ENCODE results near the gene AKAP9.
"Not testable (repeated sequence)": the region's sequence is repeated elsewhere in the genome, so short reads cannot be mapped to it uniquely, and the experiment has no call there.

Gene AKAP9

DNA sequence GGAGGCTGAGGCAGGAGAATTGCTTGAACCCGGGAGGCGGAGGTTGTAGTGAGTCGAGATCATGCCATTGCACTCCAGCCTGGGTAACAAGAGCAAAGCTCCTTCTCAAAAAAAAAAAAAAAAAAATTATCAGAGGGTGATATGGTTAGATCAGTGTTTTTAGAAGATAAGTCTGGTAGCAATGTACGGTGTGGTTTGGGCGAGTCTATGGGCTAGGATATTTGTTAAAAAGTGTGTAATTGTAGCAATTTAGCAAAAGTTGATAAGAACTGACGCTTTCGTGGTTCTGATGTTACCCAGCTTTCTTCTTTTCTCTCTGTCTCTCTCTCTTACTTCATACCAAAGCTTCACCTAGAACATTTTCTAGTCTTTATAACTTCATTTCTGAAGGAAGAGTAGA is 200.5 kb downstream of the AKAP9 start:
- H3K4me3 ChIP-seq (ENCODE audit: low read depth, low read length) = no peak overlapping the region
- ChIA-PET CTCF (no interaction called here), POLR2A (no interaction called here)
- TF ChIP-seq CTCF (IDR thresholded peaks at IDR 0.05; ENCODE audit: insufficient read depth, low read length, missing control alignments) = no peak
- DNase-seq (ENCODE audit: low read depth, low spot score) = no peak

GRCh38 chr7:92142791-92143190 is 202.1 kb downstream of the AKAP9 start:
- POLR2A ChIA-PET; H3K4me3 ChIP-seq (ENCODE audit: low read depth, low read length); DNase-seq (ENCODE audit: low read depth, low spot score): not testable (repeated sequence)
- CTCF ChIA-PET = interaction anchor here (3.3 kb wide), 1 partner anchor 9 kb away, joined by 13 read pairs; the partner anchor contains the start of gene CYP51A1

GRCh38 chr7:92143192-92143880 is 202.7 kb downstream of the AKAP9 start:
- CTCF ChIA-PET = interaction anchor here (3.3 kb wide), 1 partner anchor 9 kb away, joined by 13 read pairs; the partner anchor contains the start of gene CYP51A1
- H3K4me3 ChIP-seq (ENCODE audit: low read depth, low read length); DNase-seq (ENCODE audit: low read depth, low spot score); POLR2A ChIA-PET: not testable (repeated sequence)

GRCh38 chr7:92149736-92150239 is 209.1 kb downstream of the AKAP9 start:
- TF ChIP-seq CTCF (IDR thresholded peaks at IDR 0.05; ENCODE audit: insufficient read depth, low read length, missing control alignments) = no peak
- ChIA-PET CTCF (interaction anchor here (0.9 to 2.3 kb wide), 2 partner anchors 16 to 30 kb away, joined by 4 to 10 read pairs; partner anchors contain the start of genes CYP51A1 and LRRD1), POLR2A (no interaction called here)
- no peak for DNase-seq (ENCODE audit: low read depth, low spot score)
- no peak overlapping the region for H3K4me3 ChIP-seq (ENCODE audit: low read depth, low read length)

GRCh38 chr7:92150450-92151017 is 209.9 kb downstream of the AKAP9 start:
- no peak for TF ChIP-seq CTCF (IDR thresholded peaks at IDR 0.05; ENCODE audit: insufficient read depth, low read length, missing control alignments)
- ChIA-PET POLR2A (no interaction called here), CTCF (interaction anchor here (0.5 to 2.3 kb wide), 3 partner anchors 16 to 311 kb away, joined by 3 to 10 read pairs (median 3); partner anchors contain the start of gene CYP51A1)
- no peak overlapping the region for H3K4me3 ChIP-seq (ENCODE audit: low read depth, low read length)
- DNase-seq (ENCODE audit: low read depth, low spot score) = no peak

DNA sequence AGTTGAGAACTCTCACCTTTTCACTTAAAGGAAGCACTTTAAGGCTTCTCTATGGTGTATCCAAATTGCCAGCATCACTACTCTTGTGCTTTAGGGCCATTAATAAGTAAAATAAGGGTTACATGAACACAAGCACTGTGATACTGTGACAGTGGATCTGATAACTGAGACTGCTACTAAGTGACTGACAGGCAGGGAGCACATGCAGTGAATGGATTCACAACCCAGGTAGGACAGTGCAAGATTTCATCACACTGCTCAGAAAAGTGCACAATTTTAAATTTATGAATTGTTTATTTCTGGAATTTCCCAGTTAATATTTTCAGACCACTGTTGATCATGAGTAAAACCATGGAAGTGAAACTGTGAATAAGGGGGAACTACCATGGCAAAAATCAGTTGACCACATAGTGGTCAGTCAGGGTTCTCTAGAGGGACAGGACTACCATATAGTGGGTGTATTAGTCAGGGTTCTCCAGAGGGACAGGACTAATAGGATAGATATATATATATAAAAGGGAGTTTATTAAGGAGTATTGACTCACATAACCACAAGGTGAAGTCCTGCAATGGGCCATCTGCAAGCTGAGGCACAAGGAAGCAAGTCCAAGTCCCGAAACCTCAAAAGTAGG is 214.6 kb downstream of the AKAP9 start:
- DNase-seq (ENCODE audit: low read depth, low spot score) = no peak
- ChIA-PET POLR2A (no interaction called here), CTCF (no interaction called here)
- TF ChIP-seq CTCF (IDR thresholded peaks at IDR 0.05; ENCODE audit: insufficient read depth, low read length, missing control alignments) = no peak
- no peak overlapping the region for H3K4me3 ChIP-seq (ENCODE audit: low read depth, low read length)

DNA sequence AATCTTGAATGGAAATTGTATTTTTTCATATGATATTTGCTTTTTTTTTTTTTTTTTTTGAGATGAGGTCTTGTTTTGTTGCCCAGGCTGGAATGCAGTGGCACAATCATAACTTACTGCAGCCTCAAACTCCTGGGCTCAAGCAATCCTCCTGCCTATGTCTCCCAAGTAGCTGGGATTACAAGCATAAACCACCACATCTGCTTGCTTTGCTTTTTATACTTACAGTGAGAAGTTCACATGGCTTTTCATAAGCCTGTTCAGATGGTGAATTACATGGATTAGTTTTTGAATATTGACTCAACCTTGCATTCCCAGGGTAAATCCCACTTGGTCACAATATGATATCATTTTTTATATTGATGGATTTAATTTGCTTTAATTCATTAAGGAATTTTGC is 216.3 kb downstream of the AKAP9 start:
- H3K4me3 ChIP-seq (ENCODE audit: low read depth, low read length) = no peak overlapping the region
- POLR2A ChIA-PET = interaction anchor here (0.8 kb wide), 1 partner anchor 23 kb away, joined by 3 read pairs; the partner anchor contains the start of gene CYP51A1
- CTCF ChIA-PET = no interaction called here
- DNase-seq (ENCODE audit: low read depth, low spot score) = no peak
- TF ChIP-seq CTCF (IDR thresholded peaks at IDR 0.05; ENCODE audit: insufficient read depth, low read length, missing control alignments) = no peak
